Measurements from ENCODE around the gene EPHA4.

EPHA4 gene

GRCh38 chr2:221600388-221600787 is 28.3 kb upstream of the EPHA4 start:
- TF ChIP-seq, protein P1, sequence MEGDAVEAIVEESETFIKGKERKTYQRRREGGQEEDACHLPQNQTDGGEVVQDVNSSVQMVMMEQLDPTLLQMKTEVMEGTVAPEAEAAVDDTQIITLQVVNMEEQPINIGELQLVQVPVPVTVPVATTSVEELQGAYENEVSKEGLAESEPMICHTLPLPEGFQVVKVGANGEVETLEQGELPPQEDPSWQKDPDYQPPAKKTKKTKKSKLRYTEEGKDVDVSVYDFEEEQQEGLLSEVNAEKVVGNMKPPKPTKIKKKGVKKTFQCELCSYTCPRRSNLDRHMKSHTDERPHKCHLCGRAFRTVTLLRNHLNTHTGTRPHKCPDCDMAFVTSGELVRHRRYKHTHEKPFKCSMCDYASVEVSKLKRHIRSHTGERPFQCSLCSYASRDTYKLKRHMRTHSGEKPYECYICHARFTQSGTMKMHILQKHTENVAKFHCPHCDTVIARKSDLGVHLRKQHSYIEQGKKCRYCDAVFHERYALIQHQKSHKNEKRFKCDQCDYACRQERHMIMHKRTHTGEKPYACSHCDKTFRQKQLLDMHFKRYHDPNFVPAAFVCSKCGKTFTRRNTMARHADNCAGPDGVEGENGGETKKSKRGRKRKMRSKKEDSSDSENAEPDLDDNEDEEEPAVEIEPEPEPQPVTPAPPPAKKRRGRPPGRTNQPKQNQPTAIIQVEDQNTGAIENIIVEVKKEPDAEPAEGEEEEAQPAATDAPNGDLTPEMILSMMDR (IDR thresholded peaks at IDR 0.05; ENCODE audit: low read depth, low read length), result no peak
- H3K4me3 ChIP-seq (ENCODE audit: low read depth, low read length), result no peak overlapping the region
- in situ Hi-C loops (cut with HindIII; ENCODE audit: low sequenced_read_pairs), result no loop called here
- no peak for DNase-seq (ENCODE audit: low read depth, low spot score)

DNA sequence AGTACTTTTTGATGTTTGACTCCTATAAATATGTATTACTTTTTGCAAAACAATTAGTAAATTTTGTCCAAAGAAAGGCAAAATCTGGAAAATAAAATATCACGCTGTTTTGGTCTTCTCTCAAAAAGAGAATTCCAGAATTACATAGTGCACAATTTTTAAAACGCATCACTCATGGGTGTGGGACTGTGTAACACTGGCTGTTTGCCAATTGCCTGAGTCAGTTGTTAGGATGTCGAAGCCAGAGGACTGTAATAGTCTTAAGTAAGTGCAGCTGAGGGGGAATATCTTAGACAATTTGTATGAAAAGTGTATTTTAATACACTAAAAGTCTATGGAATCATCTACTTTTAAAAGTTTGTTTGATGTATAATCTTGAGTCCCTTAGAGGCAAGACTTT is 24.1 kb upstream of the EPHA4 start:
- DNase-seq (ENCODE audit: low read depth, low spot score), result peak; percentile 60
- TF ChIP-seq, protein P1 (IDR thresholded peaks at IDR 0.05; ENCODE audit: low read depth, low read length), result no peak
- no peak overlapping the region for H3K4me3 ChIP-seq (ENCODE audit: low read depth, low read length)
- in situ Hi-C loops (cut with HindIII; ENCODE audit: low sequenced_read_pairs), result no loop called here

DNA sequence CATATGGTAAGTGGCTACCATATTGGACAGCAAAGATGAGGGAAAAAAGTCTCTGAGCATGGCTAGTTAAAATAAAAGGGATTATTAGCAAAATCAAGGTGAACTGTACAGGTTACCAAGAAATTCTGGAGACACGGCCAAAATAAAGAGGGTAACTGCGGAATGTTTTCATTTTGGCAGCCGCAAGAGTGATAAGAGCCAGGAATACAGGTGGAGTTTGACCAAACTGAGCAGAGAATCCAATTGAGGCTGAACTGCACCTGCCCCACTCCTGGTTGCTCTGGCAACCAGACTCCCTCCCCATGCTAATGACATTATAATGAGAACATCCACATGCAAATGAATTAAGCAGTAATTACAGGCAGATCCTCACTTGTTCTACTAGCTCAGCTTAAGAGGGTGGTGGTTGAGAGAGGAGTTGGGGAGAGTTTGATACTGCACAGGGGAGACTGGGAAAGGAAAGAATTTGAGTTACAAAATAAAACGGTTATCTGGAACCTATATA is 18.8 kb upstream of the EPHA4 start:
- TF ChIP-seq, protein P1 (IDR thresholded peaks at IDR 0.05; ENCODE audit: low read depth, low read length), result no peak
- in situ Hi-C loops (cut with HindIII; ENCODE audit: low sequenced_read_pairs), result no loop called here
- no peak overlapping the region for H3K4me3 ChIP-seq (ENCODE audit: low read depth, low read length)
- DNase-seq (ENCODE audit: low read depth, low spot score), result no peak

GRCh38 chr2:221589696-221590095 is 17.6 kb upstream of the EPHA4 start:
- DNase-seq (ENCODE audit: low read depth, low spot score), result no peak
- in situ Hi-C loops (cut with HindIII; ENCODE audit: low sequenced_read_pairs), result no loop called here
- TF ChIP-seq, protein P1 (IDR thresholded peaks at IDR 0.05; ENCODE audit: low read depth, low read length), result no peak
- no peak overlapping the region for H3K4me3 ChIP-seq (ENCODE audit: low read depth, low read length)

- TF ChIP-seq, protein P1 (IDR thresholded peaks at IDR 0.05; ENCODE audit: low read depth, low read length), result no peak
- in situ Hi-C loops (cut with HindIII; ENCODE audit: low sequenced_read_pairs), result no loop called here
- no peak for DNase-seq (ENCODE audit: low read depth, low spot score)
- H3K4me3 ChIP-seq (ENCODE audit: low read depth, low read length), result no peak overlapping the region
Measured at GRCh38 chr2:221588306-221588985, 16.3 kb upstream of the EPHA4 start.

DNA sequence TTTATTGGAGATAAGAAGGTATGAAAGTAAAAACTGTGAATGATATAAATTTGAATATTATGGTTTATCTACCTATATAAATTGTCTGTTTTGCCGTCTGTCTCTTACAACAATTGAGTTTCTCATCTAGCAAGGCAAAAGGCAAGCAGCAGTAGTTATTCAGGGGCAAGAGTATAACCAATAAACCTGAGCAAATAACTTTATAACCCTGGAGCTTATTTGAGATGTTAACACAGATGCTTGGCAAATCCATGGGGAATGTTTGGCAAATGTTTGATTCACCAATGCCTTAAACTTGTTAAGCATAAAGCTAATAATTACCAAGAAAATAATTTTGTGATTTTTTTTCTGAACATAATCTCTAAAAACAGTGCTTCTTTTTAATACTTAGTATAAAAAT is 9.9 kb upstream of the EPHA4 start:
- TF ChIP-seq, protein P1 (IDR thresholded peaks at IDR 0.05; ENCODE audit: low read depth, low read length), result no peak
- in situ Hi-C loops (cut with HindIII; ENCODE audit: low sequenced_read_pairs), result no loop called here

More for the DNA sequence above, 9.9 kb upstream of the EPHA4 start:
- DNase-seq (ENCODE audit: low read depth, low spot score), result no peak
- no peak overlapping the region for H3K4me3 ChIP-seq (ENCODE audit: low read depth, low read length)

Measured in astrocyte of the spinal cord (primary cell).